IPS DF 19.7 (cell line): ENCODE results near the gene VSIG10L2.
A peak's percentile ranks its signal among the peaks of the same experiment; 100 is the strongest.
"Not testable (repeated sequence)": the region's sequence is repeated elsewhere in the genome, so short reads cannot be mapped to it uniquely, and the experiment has no call there.

Experiments
- DNase-seq: peaks from one replicate; pipeline ENCODE4 v3.0.0-alpha.2; 2013; ENCODE audit warnings: low read depth, low spot score

VSIG10L2 gene

GRCh38 chr11:125945797-125946520 lies at the start of gene VSIG10L2:
VSIG10L2 (plus strand) TSS chr11:125946044; CDS start chr11:125946056, 12 bp downstream.
- DNase-seq: no peak

GRCh38 chr11:125901872-125902271 lies 44.0 kb upstream of the VSIG10L2 start:
- DNase-seq: no peak

GRCh38 chr11:125902277-125902926 lies 43.4 kb upstream of the VSIG10L2 start:
- no peak for DNase-seq

- peak; percentile 80 for DNase-seq
These were observed 42.7 kb upstream of the VSIG10L2 start, which contains the start of gene PUS3 for GRCh38 chr11:125902927-125903710. PUS3 (minus strand) TSS chr11:125903206; CDS start chr11:125896284, 6,922 bp downstream.

GRCh38 chr11:125903711-125904659 lies 41.9 kb upstream of the VSIG10L2 start, which contains the start of gene DDX25:
DDX25 (plus strand) TSS chr11:125904508; CDS start chr11:125904518, 10 bp downstream.
- DNase-seq: peak; percentile 54

GRCh38 chr11:125904678-125905077 lies 41.2 kb upstream of the VSIG10L2 start:
- no peak for DNase-seq

- no peak for DNase-seq
These were observed 35.5 kb upstream of the VSIG10L2 start for GRCh38 chr11:125910226-125910849.

- DNase-seq: not testable (repeated sequence)
These were observed 31.2 kb upstream of the VSIG10L2 start for GRCh38 chr11:125914601-125915000.

- no peak for DNase-seq
These were observed 29.0 kb upstream of the VSIG10L2 start for GRCh38 chr11:125916683-125917347.

GRCh38 chr11:125918140-125918840 lies 27.6 kb upstream of the VSIG10L2 start:
- DNase-seq: no peak

GRCh38 chr11:125921042-125921441 lies 24.8 kb upstream of the VSIG10L2 start:
- DNase-seq: no peak

- no peak for DNase-seq
These were observed 23.7 kb upstream of the VSIG10L2 start for GRCh38 chr11:125922156-125922555.

- no peak for DNase-seq
These were observed 22.7 kb upstream of the VSIG10L2 start for GRCh38 chr11:125923012-125923579.

GRCh38 chr11:125923633-125924032 lies 22.2 kb upstream of the VSIG10L2 start:
- no peak for DNase-seq

GRCh38 chr11:125924384-125925007 lies 21.3 kb upstream of the VSIG10L2 start:
- no peak for DNase-seq

GRCh38 chr11:125925247-125925740 lies 20.6 kb upstream of the VSIG10L2 start:
- no peak for DNase-seq

GRCh38 chr11:125925804-125926203 lies 20.0 kb upstream of the VSIG10L2 start:
- no peak for DNase-seq

- no peak for DNase-seq
These were observed 19.2 kb upstream of the VSIG10L2 start for GRCh38 chr11:125926682-125927081.
